Small intestine (tissue), 4 donors: Measurements from ENCODE around the gene SCART1. TPM values are rescaled to one million over a fixed set of nuclear protein-coding genes. Genes with fewer than 3 reads are reported as not detected.

Experiments used
- polyA plus RNA-seq, 4 donors: library from polyadenylated mRNA; stranded (reverse) in 3 of 4; unstranded in 1 of 4; fragments of 200-250 nt in 3 of 4; fragments of 120-200 nt in 1 of 4; gene quantifications; one replicate each; pipeline versions ENCODE4 v1.2.1 to v1.2.3, GENCODE V29; 2013
- donor health status: healthy with polysubstance abuse.
- donor health status: Bipolar disorder and iron deficiency.
- donor health status: healthy.

SCART1 gene
- polyA plus RNA-seq, 4 donors, result 0.22 to 2.1 (median 0.33) TPM; not detected in 1

Other genes with a start within 250 kb of the SCART1 start
- gene UTF1, start 223.7 kb upstream of the SCART1 start, polyA plus RNA-seq, result not detected
- under 1 TPM in 2 of 4 donors, not detected in 2; 0.19 to 0.30 TPM for gene VENTX, start 216.1 kb upstream of the SCART1 start, polyA plus RNA-seq
- gene ADAM8, start 177.1 kb upstream of the SCART1 start, polyA plus RNA-seq, result 1 to 10 TPM in 3 of 4 donors, under 1 TPM in 1; 0.67 to 4.4 (median 2.1) TPM
- 100 to 1,000 TPM in 2 of 4 donors, 10 to 100 TPM in 2; 43.1 to 173 (median 88.4) TPM for gene TUBGCP2, start 145.1 kb upstream of the SCART1 start, polyA plus RNA-seq
- gene ZNF511, start 145.0 kb upstream of the SCART1 start, polyA plus RNA-seq, result 10 to 100 TPM; 21.8 to 61.5 (median 48.8) TPM
- gene CALY, start 117.0 kb upstream of the SCART1 start, polyA plus RNA-seq, result 1 to 10 TPM in 2 of 4 donors, not detected in 2; 1.1 to 3.0 TPM
- 1,000 to 10,000 TPM in 2 of 4 donors, 100 to 1,000 TPM in 2; 284 to 2,052 (median 1,107) TPM for gene PRAP1, start 106.6 kb upstream of the SCART1 start, polyA plus RNA-seq
- gene FUOM, start 95.9 kb upstream of the SCART1 start, polyA plus RNA-seq, result 100 to 1,000 TPM in 2 of 4 donors, 10 to 100 TPM in 2; 62.5 to 320 (median 165) TPM
- 100 to 1,000 TPM; 140 to 371 (median 225) TPM for gene ECHS1, start 80.6 kb upstream of the SCART1 start, polyA plus RNA-seq
- 10 to 100 TPM in 3 of 4 donors, 1 to 10 TPM in 1; 7.9 to 40.8 (median 11.4) TPM for gene PAOX, start 74.7 kb upstream of the SCART1 start, polyA plus RNA-seq
- gene MTG1, start 59.8 kb upstream of the SCART1 start, polyA plus RNA-seq, result 100 to 1,000 TPM in 2 of 4 donors, 10 to 100 TPM in 2; 67.4 to 124 (median 90.9) TPM
- gene SPRN, start 29.3 kb upstream of the SCART1 start, polyA plus RNA-seq, result 1 to 10 TPM in 2 of 4 donors, under 1 TPM in 2; 0.81 to 3.3 (median 0.99) TPM
- under 1 TPM in 2 of 4 donors, not detected in 2; 0.48 to 0.75 TPM for gene CYP2E1, start 73.4 kb downstream of the SCART1 start, polyA plus RNA-seq
- gene SYCE1, start 111.6 kb downstream of the SCART1 start, polyA plus RNA-seq, result under 1 TPM in 2 of 4 donors, not detected in 2; 0.09 to 0.24 TPM
- gene FRG2B, start 172.8 kb downstream of the SCART1 start, polyA plus RNA-seq, result not detected